Limb (tissue), 2 donors: ENCODE measurements around the gene ST8SIA1.

Source experiments
- DNase-seq, 2 donors: peaks; one replicate each; pipeline ENCODE4 v3.0.0-alpha.2; 2016; ENCODE audit errors: extremely low spot score in 2 of 2

Gene ST8SIA1

GRCh38 chr12:22332202-22332601 is 2.3 kb downstream of the ST8SIA1 start:
- no peak for DNase-seq

DNA sequence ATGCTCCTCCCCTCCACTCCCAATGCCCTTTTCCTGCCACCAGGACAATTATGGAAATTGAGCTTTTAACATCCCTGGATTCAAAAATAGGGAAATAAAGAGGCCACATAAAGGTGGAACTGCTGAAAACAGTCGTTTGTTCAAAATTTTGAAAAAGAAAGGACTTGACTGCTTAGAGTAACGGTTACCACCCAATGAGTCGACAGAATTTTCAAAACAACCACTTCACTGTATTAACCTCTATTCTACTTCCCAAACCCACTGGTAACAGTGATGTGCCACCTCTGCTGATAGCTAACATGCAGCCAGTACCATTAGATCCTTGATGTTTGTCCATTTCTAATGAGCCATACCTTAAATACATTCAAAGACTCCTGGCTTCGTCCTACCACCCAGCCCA is 4.9 kb downstream of the ST8SIA1 start:
- DNase-seq = no peak

DNA sequence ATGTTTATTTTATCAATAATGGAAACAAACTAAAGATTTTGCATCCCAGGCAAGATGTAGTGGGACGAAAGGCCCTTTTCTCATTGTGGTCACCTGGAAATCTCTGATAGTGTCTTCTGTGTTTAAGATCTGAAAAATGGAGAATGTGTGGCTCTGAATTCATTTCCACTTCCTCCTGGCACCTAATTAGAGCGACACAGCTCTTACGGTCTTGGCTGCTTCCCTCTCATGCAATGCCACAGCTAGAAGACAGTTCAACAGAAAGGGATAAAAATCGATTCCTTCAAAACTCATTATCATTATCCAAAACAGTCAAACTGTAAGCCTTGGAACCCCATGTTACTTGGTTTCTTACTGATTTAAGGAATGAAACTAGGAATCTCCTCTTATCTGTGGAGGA is 9.3 kb downstream of the ST8SIA1 start:
- DNase-seq = no peak

GRCh38 chr12:22322091-22322490 is 12.4 kb downstream of the ST8SIA1 start:
- no peak for DNase-seq

- no peak for DNase-seq
These were observed 12.9 kb downstream of the ST8SIA1 start for GRCh38 chr12:22321638-22322037.

- no peak for DNase-seq
These were observed 13.4 kb downstream of the ST8SIA1 start for GRCh38 chr12:22321018-22321605.

DNA sequence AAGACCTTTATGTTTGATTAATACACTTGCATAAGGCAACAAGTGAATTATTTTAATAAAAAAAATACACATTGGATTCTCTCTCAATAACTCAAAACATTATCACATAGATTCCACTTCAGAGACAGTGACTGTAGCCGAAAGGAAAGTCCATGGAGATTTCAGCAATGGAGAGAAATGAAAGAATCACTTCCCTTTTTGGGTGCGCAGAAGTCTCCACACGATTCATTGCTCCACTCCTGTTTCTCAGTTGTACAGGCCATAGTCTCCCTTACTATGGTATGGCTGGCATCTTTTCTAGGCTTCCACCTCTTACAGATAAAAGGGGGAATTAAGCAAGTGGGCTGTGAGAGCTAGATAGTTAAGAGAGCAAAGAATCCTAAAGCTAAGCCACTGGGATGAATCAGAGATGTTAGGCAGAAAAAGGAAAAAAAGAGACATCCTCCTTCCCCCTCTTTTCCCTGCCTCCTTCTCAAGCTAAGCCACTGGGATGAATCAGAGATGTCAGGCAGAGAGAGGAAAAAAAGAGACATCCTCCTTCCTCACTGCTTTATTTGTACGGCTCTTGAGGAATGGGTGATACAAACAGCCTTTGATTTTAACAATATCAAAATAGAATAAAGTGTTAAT is 16.3 kb downstream of the ST8SIA1 start:
- DNase-seq = no peak

GRCh38 chr12:22313963-22314330 is 20.6 kb downstream of the ST8SIA1 start:
- no peak for DNase-seq

GRCh38 chr12:22313286-22313962 is 21.1 kb downstream of the ST8SIA1 start:
- no peak for DNase-seq

DNA sequence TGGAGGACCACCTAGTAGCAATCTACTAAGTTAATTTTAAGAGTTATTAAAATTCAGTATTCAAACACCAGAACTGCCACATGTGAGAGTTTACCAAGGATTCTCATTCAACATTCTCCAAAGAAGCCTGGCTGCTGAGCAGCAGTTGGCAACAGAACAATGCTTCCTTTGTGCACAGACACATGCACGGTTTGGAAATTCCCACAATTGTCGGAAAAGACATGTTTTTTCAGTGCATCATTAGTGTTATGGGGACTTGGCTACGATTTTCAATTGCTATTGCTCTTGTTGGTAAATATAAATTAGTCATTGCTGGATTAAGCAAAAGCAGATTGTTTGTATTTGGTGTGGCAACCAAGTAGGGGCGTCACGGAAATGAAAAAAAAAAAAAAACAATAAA is 22.2 kb downstream of the ST8SIA1 start:
- peak in 1 of 2 donors; percentile 64 for DNase-seq

GRCh38 chr12:22310709-22311108 is 23.8 kb downstream of the ST8SIA1 start:
- no peak for DNase-seq

- DNase-seq = no peak
These were observed 24.2 kb downstream of the ST8SIA1 start for GRCh38 chr12:22310275-22310674.

DNA sequence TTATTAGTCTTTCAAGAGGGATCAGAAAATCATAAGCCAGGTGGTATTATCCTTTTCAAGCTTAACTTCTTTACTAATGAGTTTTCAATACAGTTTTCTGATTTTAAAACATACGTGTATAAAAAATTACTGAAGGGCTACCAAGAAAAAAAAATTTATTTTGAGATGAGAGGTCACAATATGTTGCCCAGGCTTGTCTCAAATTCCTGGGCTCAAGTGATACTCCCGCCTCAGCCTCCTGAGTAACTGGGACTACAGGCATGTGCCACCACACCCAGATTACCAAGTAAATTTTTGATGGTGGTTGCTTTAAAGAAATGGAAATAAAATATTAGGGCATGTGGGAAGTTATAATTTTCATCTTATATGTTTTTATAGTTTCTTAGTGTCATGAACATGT is 26.7 kb downstream of the ST8SIA1 start:
- DNase-seq = no peak

GRCh38 chr12:22306311-22306710 is 28.2 kb downstream of the ST8SIA1 start:
- DNase-seq = no peak

DNA sequence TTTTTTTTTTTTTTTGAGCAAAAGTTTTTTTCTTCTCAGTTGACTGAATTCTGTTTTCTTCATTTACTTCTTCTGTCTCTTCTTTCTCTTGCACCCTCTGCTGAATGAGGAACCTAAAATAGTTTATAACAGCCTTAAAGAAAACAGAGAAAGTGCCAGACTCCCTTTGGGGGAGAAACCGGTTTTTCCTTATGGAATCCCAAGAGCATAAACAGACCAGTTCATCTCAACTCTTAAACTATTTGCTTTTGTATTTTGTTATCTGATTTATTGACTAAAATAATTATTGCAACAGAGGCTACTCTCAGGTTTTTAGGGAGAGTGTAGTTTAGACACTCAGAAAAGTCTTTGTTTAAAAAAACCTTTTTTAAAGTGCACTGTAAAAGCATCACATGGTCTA is 30.2 kb downstream of the ST8SIA1 start:
- DNase-seq = no peak

GRCh38 chr12:22299294-22299912 is 35.1 kb downstream of the ST8SIA1 start:
- no peak for DNase-seq

GRCh38 chr12:22289250-22289649 is 45.3 kb downstream of the ST8SIA1 start:
- no peak for DNase-seq

DNA sequence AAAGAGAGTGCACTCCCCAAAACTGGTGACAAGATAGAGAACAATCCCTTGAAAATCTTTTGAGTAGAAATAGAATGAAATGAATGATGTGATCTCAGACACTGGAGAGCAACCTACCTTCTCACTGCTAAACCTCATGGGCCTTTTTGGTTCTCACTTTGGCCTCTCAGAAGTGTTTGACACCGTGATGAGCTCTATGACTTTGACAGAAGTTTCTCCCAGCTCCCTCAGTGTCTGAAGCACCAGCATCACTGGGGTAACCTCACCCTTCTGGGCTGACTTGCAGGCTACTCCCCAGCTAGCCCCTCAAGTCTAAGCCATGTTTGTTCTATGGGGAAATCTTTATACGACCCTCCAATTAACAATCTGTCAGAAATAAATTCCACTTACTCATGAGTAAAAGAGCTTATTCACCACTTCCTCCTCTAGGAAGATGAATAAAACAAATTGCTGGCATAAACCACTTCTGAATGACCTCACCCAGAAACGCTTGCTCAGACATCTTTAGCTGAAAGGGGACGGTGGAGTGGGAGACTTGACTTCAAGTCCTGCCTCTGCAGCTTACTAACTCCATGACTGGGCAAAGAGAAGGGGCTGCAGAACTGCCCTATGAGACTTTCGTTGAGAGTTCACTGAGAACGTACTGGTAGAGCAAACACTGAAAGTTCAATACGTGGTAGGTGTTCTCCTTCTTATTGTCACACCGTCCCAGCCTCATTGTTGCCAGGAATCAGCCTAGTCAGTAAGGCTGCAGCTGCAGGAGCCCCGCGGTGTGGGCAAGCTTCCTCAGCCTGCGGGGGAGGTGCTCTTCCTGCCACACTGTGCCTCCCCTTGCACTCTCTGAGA is 46.5 kb downstream of the ST8SIA1 start:
- DNase-seq = no peak

DNA sequence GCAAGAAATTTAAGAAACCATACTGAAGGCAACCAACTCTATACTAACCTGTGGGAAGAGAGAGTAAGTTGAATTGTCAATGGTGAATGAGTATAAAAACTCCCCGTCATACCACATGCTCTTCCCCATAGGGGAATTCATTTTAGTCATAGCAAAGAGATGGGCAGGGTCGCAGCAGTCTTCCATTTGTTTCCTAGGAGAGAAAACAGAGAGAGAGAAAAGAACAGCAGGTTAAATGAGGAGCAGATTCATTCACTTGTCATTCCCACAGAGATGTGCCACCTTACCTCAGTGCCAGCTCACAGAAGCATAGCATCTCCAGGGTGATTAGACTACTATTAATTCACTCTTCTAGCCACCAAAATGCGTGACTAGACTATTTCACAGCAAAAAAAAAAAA is 47.4 kb downstream of the ST8SIA1 start:
- no peak for DNase-seq

GRCh38 chr12:22286569-22286968 is 47.9 kb downstream of the ST8SIA1 start:
- no peak for DNase-seq

DNA sequence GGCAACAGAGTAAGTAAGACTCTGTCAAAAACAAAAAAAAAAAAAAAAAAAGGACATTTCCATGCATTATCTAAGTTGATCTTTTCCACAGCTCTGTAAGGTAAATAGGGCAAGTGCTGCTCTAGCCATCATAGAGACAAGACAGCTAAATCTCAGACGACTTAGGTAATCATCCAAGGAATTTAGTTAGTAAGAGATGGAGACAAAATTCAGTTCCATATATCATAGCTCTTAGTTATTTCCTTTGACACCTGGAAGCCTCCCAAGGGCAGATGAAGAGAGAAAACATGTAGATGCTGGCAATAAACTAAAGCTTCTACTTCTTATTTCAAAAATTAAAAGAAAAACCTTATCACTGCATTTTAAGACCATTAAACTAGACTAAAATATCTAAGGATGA is 48.7 kb downstream of the ST8SIA1 start:
- no peak for DNase-seq

GRCh38 chr12:22284871-22285270 is 49.6 kb downstream of the ST8SIA1 start:
- DNase-seq = no peak
